HepG2 (cell line): ENCODE results near the gene TUFM. TPM values are rescaled to one million over a fixed set of nuclear protein-coding genes. Genes with fewer than 3 reads are reported as not detected.

ENCODE experiments used
- AHR ChIP-seq: IDR thresholded peaks from 2 replicates; pipeline ENCODE4 v1.6.1; 2018; ENCODE audit warnings: missing genetic modification reagents, missing compliant biosample characterization
- ARHGAP35 ChIP-seq: sonication (generic); formaldehyde crosslinking; IDR thresholded peaks from 2 replicates; pipeline ENCODE4 v1.9.0; 2022; ENCODE audit warnings: mild to moderate bottlenecking, inconsistent platforms, moderate library complexity, missing genetic modification reagents, borderline replicate concordance
- ARNT ChIP-seq: fragments of 450-650 bp; IDR thresholded peaks from 2 replicates; pipeline ENCODE4 v1.6.1; 2017
- ARNTL ChIP-seq: sonication (generic); formaldehyde crosslinking; IDR thresholded peaks from 2 replicates; pipeline ENCODE4 v1.4.0; 2020; ENCODE audit warnings: mild to moderate bottlenecking, missing genetic modification reagents
- DMAP1 ChIP-seq: IDR thresholded peaks from 2 replicates; pipeline ENCODE4 v1.6.1; 2016
- HMGA1 ChIP-seq: sonication (generic); formaldehyde crosslinking; conservative IDR thresholded peaks from 2 replicates; pipeline ENCODE4 v1.4.0; 2020; ENCODE audit warnings: missing genetic modification reagents
- MBNL3 ChIP-seq: fragments of 250-450 bp; sonication (Bioruptor Pico); conservative IDR thresholded peaks from 2 replicates; pipeline ENCODE4 v1.8.0; 2022; ENCODE audit warnings: mild to moderate bottlenecking, inconsistent platforms
- MED13 ChIP-seq: sonication (generic); formaldehyde crosslinking; IDR thresholded peaks from 2 replicates; pipeline ENCODE4 v1.5.0; 2020; ENCODE audit warnings: missing genetic modification reagents
- MEIS1 ChIP-seq: sonication (generic); formaldehyde crosslinking; IDR thresholded peaks from 2 replicates; pipeline ENCODE4 v1.9.0; 2021; ENCODE audit warnings: mild to moderate bottlenecking, missing genetic modification reagents, moderate library complexity, borderline replicate concordance
- MTA3 ChIP-seq: sonication (generic); formaldehyde crosslinking; IDR thresholded peaks from 2 replicates; pipeline ENCODE4 v1.4.0; 2020; ENCODE audit warnings: missing genetic modification reagents
- NCOR1 ChIP-seq: fragments of 200-600 bp; sonication (generic); IDR thresholded peaks from 2 replicates; pipeline ENCODE4 v1.7.0; 2017; ENCODE audit warnings: antibody characterized with exemption, low read length, borderline replicate concordance
- PAWR ChIP-seq: sonication (generic); formaldehyde crosslinking; IDR thresholded peaks from 2 replicates; pipeline ENCODE4 v1.4.0; 2020; ENCODE audit warnings: missing genetic modification reagents, mild to moderate bottlenecking, borderline replicate concordance
- PPARG ChIP-seq: conservative IDR thresholded peaks from 2 replicates; pipeline ENCODE4 v1.6.1; 2016; ENCODE audit warnings: missing biosample characterization, missing genetic modification reagents
- RBAK ChIP-seq: sonication (generic); formaldehyde crosslinking; IDR thresholded peaks from 2 replicates; pipeline ENCODE4 v1.5.1; 2020; ENCODE audit warnings: mild to moderate bottlenecking, missing genetic modification reagents
- TP53 ChIP-seq: sonication (generic); formaldehyde crosslinking; conservative IDR thresholded peaks from 2 replicates; pipeline ENCODE4 v1.4.0; 2020; ENCODE audit warnings: missing genetic modification reagents
- ZKSCAN1 ChIP-seq: fragments of 150-350 bp; IDR thresholded peaks from 2 replicates; pipeline ENCODE4 v1.6.1; 2014; ENCODE audit warnings: low read length
- ZNF160 ChIP-seq: sonication (generic); formaldehyde crosslinking; IDR thresholded peaks from 2 replicates; pipeline ENCODE4 v1.8.0; 2022; ENCODE audit warnings: mild to moderate bottlenecking, inconsistent platforms, missing genetic modification reagents
- ZNF350 ChIP-seq: sonication (generic); formaldehyde crosslinking; IDR thresholded peaks from 2 replicates; pipeline ENCODE4 v1.4.0; 2020; ENCODE audit warnings: mild to moderate bottlenecking, low read depth, missing genetic modification reagents, borderline replicate concordance
- ZNF496 ChIP-seq: sonication (generic); formaldehyde crosslinking; IDR thresholded peaks from 2 replicates; pipeline ENCODE4 v1.8.1; 2023; ENCODE audit warnings: mild to moderate bottlenecking, moderate library complexity, missing genetic modification reagents; ENCODE audit not compliant: insufficient replicate concordance
- ZNF652 ChIP-seq: IDR thresholded peaks from 2 replicates; pipeline ENCODE4 v1.6.1; 2016; ENCODE audit warnings: low read depth, borderline replicate concordance
- ZNF672 ChIP-seq: sonication (generic); formaldehyde crosslinking; IDR thresholded peaks from 2 replicates; pipeline ENCODE4 v1.8.1; 2022; ENCODE audit warnings: missing genetic modification reagents
- ZNF788 ChIP-seq: sonication (generic); formaldehyde crosslinking; IDR thresholded peaks from 2 replicates; pipeline ENCODE4 v1.5.0; 2020; ENCODE audit warnings: mild to moderate bottlenecking, missing genetic modification reagents, borderline replicate concordance
- polyA plus RNA-seq, 8 experiments: library from polyadenylated mRNA; depleted of rRNA in 3 of 8; stranded (reverse) in 7 of 8; unstranded in 1 of 8; fragments of >200 nt; fragmentation: Illumina TruSeq in 4 of 8; extraction: Trizol in 4 of 8; gene quantifications; 2 replicates each; pipeline versions ENCODE4 v1.2.1 to v1.2.3, GENCODE V29; 2011 to 2016; ENCODE audit warnings: low read depth in 4 of 8, missing spikeins in 1 of 8, mixed read lengths in 1 of 8; ENCODE audit not compliant: insufficient read depth in 1 of 8
- total RNA-seq, 5 experiments: library from RNA; depleted of rRNA; stranded (reverse); fragments of >200 nt; fragmentation: Illumina TruSeq; extraction: Trizol; gene quantifications; 2 replicates each; pipeline ENCODE4 v1.2.3, GENCODE V29; 2016; ENCODE audit warnings: low read depth in 1 of 5
- TF ChIP-seq, protein P1 (sequence below): IDR thresholded peaks from 2 replicates; pipeline ENCODE4 v1.6.1; 2018; ENCODE audit warnings: missing genetic modification reagents, mild to moderate bottlenecking, missing compliant biosample characterization
- TF ChIP-seq, protein P2 (sequence below): sonication (generic); formaldehyde crosslinking; IDR thresholded peaks from 2 replicates; pipeline ENCODE4 v1.9.0; 2021; ENCODE audit warnings: missing genetic modification reagents, borderline replicate concordance
- TF ChIP-seq, protein P3 (sequence below): sonication (generic); formaldehyde crosslinking; IDR thresholded peaks from 2 replicates; pipeline ENCODE4 v1.4.0; 2020; ENCODE audit warnings: mild to moderate bottlenecking, missing genetic modification reagents
- TF ChIP-seq, protein P4 (sequence below): sonication (generic); formaldehyde crosslinking; IDR thresholded peaks from 2 replicates; pipeline ENCODE4 v1.4.0; 2020; ENCODE audit warnings: missing genetic modification reagents, borderline replicate concordance
- TF ChIP-seq, protein P5 (sequence below): sonication (generic); formaldehyde crosslinking; IDR thresholded peaks from 2 replicates; pipeline ENCODE4 v1.4.0; 2020; ENCODE audit warnings: missing genetic modification reagents

Gene TUFM
- total and polyA plus RNA-seq, 2 of the 13 experiments (the other 11 are each of a cell fraction or from before 2014, with no cell fraction given): 206 to 298 TPM

DNA sequence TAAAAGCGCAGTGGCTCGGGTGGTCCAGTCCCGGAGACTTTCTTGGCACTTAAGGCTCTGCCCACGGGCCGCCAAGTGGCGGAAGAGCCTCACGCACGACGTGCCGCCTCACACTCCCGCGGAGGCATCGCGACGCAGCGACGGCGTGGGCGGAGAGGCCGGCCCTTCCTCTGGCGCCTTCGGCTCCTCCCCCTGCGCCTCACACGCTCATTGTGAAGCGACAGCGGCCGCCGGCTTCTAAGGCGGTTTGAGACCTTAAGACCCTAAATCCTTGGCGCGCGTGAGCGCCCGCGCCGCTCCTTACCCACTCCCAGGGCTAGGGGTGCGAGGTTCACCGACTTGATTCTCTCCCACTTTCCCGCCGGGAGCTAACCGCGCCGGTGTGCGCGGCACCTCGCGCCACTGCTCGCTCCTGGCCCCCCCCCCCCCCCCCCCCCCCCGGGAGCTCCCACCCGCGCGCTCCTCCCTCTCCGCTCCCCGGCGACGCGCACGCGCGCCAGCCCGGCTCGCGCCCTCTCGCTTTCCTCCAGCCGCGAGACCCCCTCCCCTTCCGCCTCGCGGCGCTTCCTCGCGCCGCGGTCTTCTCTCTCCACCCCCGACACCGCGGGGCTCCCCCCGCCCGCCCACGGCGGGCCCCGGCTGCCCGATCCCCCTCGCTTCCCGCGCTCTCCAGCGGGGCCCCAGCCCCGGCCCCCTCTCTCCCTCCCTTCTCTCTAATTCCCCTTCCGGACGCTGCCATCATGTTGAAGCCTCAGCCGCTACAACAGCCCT lies 23.4 kb downstream of the TUFM start, which contains the start of gene ATXN2L (continued):
- TF ChIP-seq PAWR (CRISPR knock-in tag) (no peak; the same call in 1 of the 2 replicates), MTA3 (CRISPR knock-in tag) (no peak), ZNF496 (CRISPR knock-in tag) (no peak), ARNT (no peak), ZNF652 (CRISPR knock-in tag) (no peak; the same call in 1 of the 2 replicates), ARNTL (CRISPR knock-in tag) (peak; percentile 83), DMAP1 (CRISPR knock-in tag) (peak; percentile 96), ZNF788 (CRISPR knock-in tag) (peak; percentile 99), ZNF160 (peak; percentile 88), RBAK (no peak), ZNF672 (no peak), PPARG (peak; percentile 73; the same call in 1 of the 2 replicates), AHR (CRISPR knock-in tag) (peak; percentile 95; the same call in 1 of the 2 replicates), MEIS1 (CRISPR knock-in tag) (peak; percentile 97), HMGA1 (CRISPR knock-in tag) (no peak), MED13 (CRISPR knock-in tag) (no peak; the same call in 1 of the 2 replicates), ZNF350 (CRISPR knock-in tag) (peak; percentile 96), ARHGAP35 (CRISPR knock-in tag) (peak; percentile 83), ZKSCAN1 (peak; percentile 70; the same call in 1 of the 2 replicates), MBNL3 (CRISPR knock-in tag) (no peak), NCOR1 (no peak; the same call in none of the 2 replicates), TP53 (CRISPR knock-in tag) (no peak; the same call in 1 of the 2 replicates)
- TF ChIP-seq, protein P1, sequence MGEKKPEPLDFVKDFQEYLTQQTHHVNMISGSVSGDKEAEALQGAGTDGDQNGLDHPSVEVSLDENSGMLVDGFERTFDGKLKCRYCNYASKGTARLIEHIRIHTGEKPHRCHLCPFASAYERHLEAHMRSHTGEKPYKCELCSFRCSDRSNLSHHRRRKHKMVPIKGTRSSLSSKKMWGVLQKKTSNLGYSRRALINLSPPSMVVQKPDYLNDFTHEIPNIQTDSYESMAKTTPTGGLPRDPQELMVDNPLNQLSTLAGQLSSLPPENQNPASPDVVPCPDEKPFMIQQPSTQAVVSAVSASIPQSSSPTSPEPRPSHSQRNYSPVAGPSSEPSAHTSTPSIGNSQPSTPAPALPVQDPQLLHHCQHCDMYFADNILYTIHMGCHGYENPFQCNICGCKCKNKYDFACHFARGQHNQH (CRISPR knock-in tag): peak; percentile 93
- TF ChIP-seq, protein P2, sequence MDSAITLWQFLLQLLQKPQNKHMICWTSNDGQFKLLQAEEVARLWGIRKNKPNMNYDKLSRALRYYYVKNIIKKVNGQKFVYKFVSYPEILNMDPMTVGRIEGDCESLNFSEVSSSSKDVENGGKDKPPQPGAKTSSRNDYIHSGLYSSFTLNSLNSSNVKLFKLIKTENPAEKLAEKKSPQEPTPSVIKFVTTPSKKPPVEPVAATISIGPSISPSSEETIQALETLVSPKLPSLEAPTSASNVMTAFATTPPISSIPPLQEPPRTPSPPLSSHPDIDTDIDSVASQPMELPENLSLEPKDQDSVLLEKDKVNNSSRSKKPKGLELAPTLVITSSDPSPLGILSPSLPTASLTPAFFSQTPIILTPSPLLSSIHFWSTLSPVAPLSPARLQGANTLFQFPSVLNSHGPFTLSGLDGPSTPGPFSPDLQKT (CRISPR knock-in tag): 0 out of 2 replicates have a peak, but pooled peaks have one; percentile 56
- TF ChIP-seq, protein P3, sequence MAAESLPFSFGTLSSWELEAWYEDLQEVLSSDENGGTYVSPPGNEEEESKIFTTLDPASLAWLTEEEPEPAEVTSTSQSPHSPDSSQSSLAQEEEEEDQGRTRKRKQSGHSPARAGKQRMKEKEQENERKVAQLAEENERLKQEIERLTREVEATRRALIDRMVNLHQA (CRISPR knock-in tag): no peak
- TF ChIP-seq, protein P4, sequence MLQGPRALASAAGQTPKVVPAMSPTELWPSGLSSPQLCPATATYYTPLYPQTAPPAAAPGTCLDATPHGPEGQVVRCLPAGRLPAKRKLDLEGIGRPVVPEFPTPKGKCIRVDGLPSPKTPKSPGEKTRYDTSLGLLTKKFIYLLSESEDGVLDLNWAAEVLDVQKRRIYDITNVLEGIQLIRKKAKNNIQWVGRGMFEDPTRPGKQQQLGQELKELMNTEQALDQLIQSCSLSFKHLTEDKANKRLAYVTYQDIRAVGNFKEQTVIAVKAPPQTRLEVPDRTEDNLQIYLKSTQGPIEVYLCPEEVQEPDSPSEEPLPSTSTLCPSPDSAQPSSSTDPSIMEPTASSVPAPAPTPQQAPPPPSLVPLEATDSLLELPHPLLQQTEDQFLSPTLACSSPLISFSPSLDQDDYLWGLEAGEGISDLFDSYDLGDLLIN: peak; percentile 96; the same call in 1 of the 2 replicates
- TF ChIP-seq, protein P5, sequence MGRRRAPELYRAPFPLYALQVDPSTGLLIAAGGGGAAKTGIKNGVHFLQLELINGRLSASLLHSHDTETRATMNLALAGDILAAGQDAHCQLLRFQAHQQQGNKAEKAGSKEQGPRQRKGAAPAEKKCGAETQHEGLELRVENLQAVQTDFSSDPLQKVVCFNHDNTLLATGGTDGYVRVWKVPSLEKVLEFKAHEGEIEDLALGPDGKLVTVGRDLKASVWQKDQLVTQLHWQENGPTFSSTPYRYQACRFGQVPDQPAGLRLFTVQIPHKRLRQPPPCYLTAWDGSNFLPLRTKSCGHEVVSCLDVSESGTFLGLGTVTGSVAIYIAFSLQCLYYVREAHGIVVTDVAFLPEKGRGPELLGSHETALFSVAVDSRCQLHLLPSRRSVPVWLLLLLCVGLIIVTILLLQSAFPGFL (CRISPR knock-in tag): 0 out of 2 replicates have a peak, but pooled peaks have one; percentile 38
